Measurements from ENCODE around the gene VIT.

DNA sequence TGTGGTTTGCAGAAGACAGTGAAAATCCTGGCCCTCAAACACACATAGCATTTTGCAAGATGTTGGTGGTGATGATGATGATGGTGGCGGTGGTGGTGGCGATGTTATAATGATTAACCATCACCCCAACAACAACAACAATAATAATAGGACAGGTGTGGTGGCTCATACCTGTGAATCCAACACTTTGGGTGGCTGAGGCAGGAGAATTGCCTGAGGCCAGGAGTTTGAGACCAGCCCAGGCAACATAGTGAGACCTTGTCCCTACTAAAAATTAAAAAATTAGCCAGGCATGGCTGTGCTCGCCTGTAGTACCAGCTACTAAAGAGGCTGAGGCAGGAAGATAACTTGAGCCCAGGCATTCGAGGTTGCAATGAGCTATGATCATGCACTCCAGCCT, 3.8 kb downstream of the VIT start:
- TF ChIP-seq, protein P1, sequence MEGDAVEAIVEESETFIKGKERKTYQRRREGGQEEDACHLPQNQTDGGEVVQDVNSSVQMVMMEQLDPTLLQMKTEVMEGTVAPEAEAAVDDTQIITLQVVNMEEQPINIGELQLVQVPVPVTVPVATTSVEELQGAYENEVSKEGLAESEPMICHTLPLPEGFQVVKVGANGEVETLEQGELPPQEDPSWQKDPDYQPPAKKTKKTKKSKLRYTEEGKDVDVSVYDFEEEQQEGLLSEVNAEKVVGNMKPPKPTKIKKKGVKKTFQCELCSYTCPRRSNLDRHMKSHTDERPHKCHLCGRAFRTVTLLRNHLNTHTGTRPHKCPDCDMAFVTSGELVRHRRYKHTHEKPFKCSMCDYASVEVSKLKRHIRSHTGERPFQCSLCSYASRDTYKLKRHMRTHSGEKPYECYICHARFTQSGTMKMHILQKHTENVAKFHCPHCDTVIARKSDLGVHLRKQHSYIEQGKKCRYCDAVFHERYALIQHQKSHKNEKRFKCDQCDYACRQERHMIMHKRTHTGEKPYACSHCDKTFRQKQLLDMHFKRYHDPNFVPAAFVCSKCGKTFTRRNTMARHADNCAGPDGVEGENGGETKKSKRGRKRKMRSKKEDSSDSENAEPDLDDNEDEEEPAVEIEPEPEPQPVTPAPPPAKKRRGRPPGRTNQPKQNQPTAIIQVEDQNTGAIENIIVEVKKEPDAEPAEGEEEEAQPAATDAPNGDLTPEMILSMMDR (conservative IDR thresholded peaks at IDR 0.05; ENCODE audit: low read length) = no peak
- no peak for TF ChIP-seq EZH2phosphoT487 (IDR thresholded peaks at IDR 0.05; ENCODE audit: borderline replicate concordance)

All from Loucy (cell line).